GM23338 (cell line): ENCODE measurements around the gene TTC28. TPM values are rescaled to one million over a fixed set of nuclear protein-coding genes. Genes with fewer than 3 reads are reported as not detected.

Experiments used
- ATAC-seq: fragments of 200-7000 bp; cut with Tn5 transposase; 3 replicates; pipeline ENCODE4 v1.9.1; 2020
- DNase-seq: peaks from one replicate; pipeline ENCODE4 v3.0.0-alpha.2; 2015; ENCODE audit warnings: low spot score
- H2AFZ ChIP-seq: fragments of 200-600 bp; sonication (generic); 2 replicates; pipeline ENCODE4 v1.8.0; 2016; ENCODE audit warnings: antibody characterized with exemption, mild to moderate bottlenecking, moderate library complexity
- H3F3A ChIP-seq: fragments of 200-600 bp; sonication (generic); replicated peaks from 2 replicates; pipeline ENCODE4 v1.8.0; 2017; ENCODE audit warnings: antibody characterized with exemption, mixed run types, low read depth
- H3K27ac ChIP-seq: fragments of 200-600 bp; sonication (generic); 2 replicates; pipeline ENCODE4 v1.6.1; 2016; ENCODE audit warnings: low read depth
- H3K27me3 ChIP-seq: fragments of 200-600 bp; sonication (generic); 2 replicates; pipeline ENCODE4 v1.8.0; 2016; ENCODE audit warnings: mild to moderate bottlenecking, mixed run types, moderate library complexity; ENCODE audit not compliant: insufficient read depth
- H3K36me3 ChIP-seq: fragments of 200-600 bp; sonication (generic); 2 replicates; pipeline ENCODE4 v1.8.0; 2016; ENCODE audit warnings: mild to moderate bottlenecking; ENCODE audit not compliant: insufficient read depth
- H3K4me1 ChIP-seq: fragments of 200-600 bp; sonication (generic); 2 replicates; pipeline ENCODE4 v1.8.0; 2016; ENCODE audit warnings: mild to moderate bottlenecking, moderate library complexity; ENCODE audit not compliant: insufficient read depth
- H3K4me2 ChIP-seq: fragments of 200-600 bp; sonication (generic); 2 replicates; pipeline ENCODE4 v1.7.1; 2017; ENCODE audit warnings: mixed run types
- H3K4me3 ChIP-seq: fragments of 200-600 bp; sonication (generic); 2 replicates; pipeline ENCODE4 v1.6.1; 2016; ENCODE audit warnings: mixed run types
- H3K79me2 ChIP-seq: fragments of 200-600 bp; sonication (generic); replicated peaks from 2 replicates; pipeline ENCODE4 v1.8.0; 2017; ENCODE audit warnings: mild to moderate bottlenecking; ENCODE audit not compliant: insufficient read depth
- H3K9me2 ChIP-seq: fragments of 200-600 bp; sonication (generic); 2 replicates; pipeline ENCODE4 v1.8.0; 2017; ENCODE audit not compliant: insufficient read depth
- H4K20me1 ChIP-seq: fragments of 200-600 bp; sonication (generic); replicated peaks from 2 replicates; pipeline ENCODE4 v1.8.0; 2017; ENCODE audit warnings: mild to moderate bottlenecking; ENCODE audit not compliant: insufficient read depth
- H3K27ac Mint-ChIP-seq: 2 replicates; pipeline ENCODE4 v1.8.0; 2020; ENCODE audit warnings: inconsistent platforms, mild to moderate bottlenecking, moderate library complexity, mixed read lengths
- H3K27me3 Mint-ChIP-seq: 3 replicates; pipeline ENCODE4 v1.8.0; 2022; ENCODE audit warnings: low read depth, mild to moderate bottlenecking, moderate library complexity, mixed read lengths, inconsistent platforms; ENCODE audit not compliant: insufficient read depth, poor library complexity
- H3K36me3 Mint-ChIP-seq: 3 replicates; pipeline ENCODE4 v1.8.0; 2021; ENCODE audit warnings: low read depth, mild to moderate bottlenecking, inconsistent platforms, moderate library complexity, mixed read lengths
- H3K4me1 Mint-ChIP-seq: 3 replicates; pipeline ENCODE4 v1.8.0; 2020; ENCODE audit warnings: mild to moderate bottlenecking, inconsistent platforms, mixed read lengths
- H3K4me3 Mint-ChIP-seq: 3 replicates; pipeline ENCODE4 v1.8.0; 2021; ENCODE audit warnings: moderate library complexity, mild to moderate bottlenecking, inconsistent platforms, mixed read lengths
- H3K9me3 Mint-ChIP-seq: 3 replicates; pipeline ENCODE4 v1.8.0; 2020; ENCODE audit warnings: moderate library complexity, mild to moderate bottlenecking, inconsistent platforms, mixed read lengths
- CREB1 ChIP-seq: fragments of 250-450 bp; sonication (Bioruptor Pico); IDR thresholded peaks from 2 replicates; pipeline ENCODE4 v1.5.0; 2020; ENCODE audit warnings: low read depth, mild to moderate bottlenecking, moderate library complexity
- CTCF ChIP-seq, 2 experiments: fragments of 200-600 bp in 1 of 2; sonication (generic) in 1 of 2; conservative IDR thresholded peaks; 2 replicates each; pipeline versions ENCODE4 v1.5.1 to v1.6.1; 2016 to 2017; ENCODE audit warnings: antibody characterized with exemption in 2 of 2, low read depth in 2 of 2, mild to moderate bottlenecking in 2 of 2, moderate library complexity in 1 of 2
- ETS1 ChIP-seq: IDR thresholded peaks from 2 replicates; pipeline ENCODE4 v1.6.1; 2016; ENCODE audit warnings: antibody characterized with exemption
- EZH2 ChIP-seq: fragments of 200-600 bp; sonication (generic); IDR thresholded peaks from one replicate; pipeline ENCODE4 v1.8.0; 2017; ENCODE audit warnings: antibody characterized with exemption, mild to moderate bottlenecking, low read depth; ENCODE audit not compliant: unreplicated experiment
- EZH2phosphoT487 ChIP-seq: fragments of 200-600 bp; sonication (generic); IDR thresholded peaks from one replicate; pipeline ENCODE4 v1.8.1; 2018; ENCODE audit warnings: antibody characterized with exemption; ENCODE audit not compliant: unreplicated experiment
- JUNB ChIP-seq: IDR thresholded peaks from one replicate; pipeline ENCODE4 v1.6.1; 2016; ENCODE audit warnings: antibody characterized with exemption; ENCODE audit not compliant: unreplicated experiment
- NANOG ChIP-seq: IDR thresholded peaks from 2 replicates; pipeline ENCODE4 v1.6.1; 2016; ENCODE audit warnings: antibody characterized with exemption, borderline replicate concordance
- POLR2AphosphoS5 ChIP-seq: IDR thresholded peaks from 2 replicates; pipeline ENCODE4 v1.6.1; 2016; ENCODE audit warnings: antibody characterized with exemption, low read depth
- REST ChIP-seq: IDR thresholded peaks from one replicate; pipeline ENCODE4 v1.6.1; 2018; ENCODE audit warnings: antibody characterized with exemption; ENCODE audit not compliant: unreplicated experiment
- STAT1 ChIP-seq: IDR thresholded peaks from one replicate; pipeline ENCODE4 v1.6.1; 2016; ENCODE audit warnings: antibody characterized with exemption; ENCODE audit not compliant: unreplicated experiment
- ZNF114 ChIP-seq: fragments of 250-450 bp; sonication (Bioruptor Pico); IDR thresholded peaks from 2 replicates; pipeline ENCODE4 v1.5.0; 2020; ENCODE audit warnings: mild to moderate bottlenecking, moderate library complexity
- ZNF331 ChIP-seq: fragments of 250-450 bp; sonication (Bioruptor Pico); IDR thresholded peaks from 2 replicates; pipeline ENCODE4 v1.5.0; 2020; ENCODE audit warnings: low read depth, mild to moderate bottlenecking, moderate library complexity
- polyA plus RNA-seq: library from polyadenylated mRNA; unstranded; fragments of >200 nt; fragmentation: Nextera tagmentation; extraction: Ambion mirVana; gene quantifications from 2 replicates; pipeline ENCODE4 v1.2.1, GENCODE V29; 2016
- total RNA-seq: library from RNA; depleted of rRNA; stranded (reverse); fragments of >200 nt; shearing (Covaris generic); gene quantifications from 2 replicates; pipeline ENCODE4 v1.2.3, GENCODE V29; 2014
- TF ChIP-seq, protein P1 (sequence below): fragments of 250-450 bp; sonication (Bioruptor Pico); IDR thresholded peaks from 2 replicates; pipeline ENCODE4 v1.5.0; 2020; ENCODE audit warnings: mild to moderate bottlenecking, moderate library complexity

TTC28 gene
- total and polyA plus RNA-seq, 2 experiments from 2014 or later: 4.5 to 16.1 TPM

DNA sequence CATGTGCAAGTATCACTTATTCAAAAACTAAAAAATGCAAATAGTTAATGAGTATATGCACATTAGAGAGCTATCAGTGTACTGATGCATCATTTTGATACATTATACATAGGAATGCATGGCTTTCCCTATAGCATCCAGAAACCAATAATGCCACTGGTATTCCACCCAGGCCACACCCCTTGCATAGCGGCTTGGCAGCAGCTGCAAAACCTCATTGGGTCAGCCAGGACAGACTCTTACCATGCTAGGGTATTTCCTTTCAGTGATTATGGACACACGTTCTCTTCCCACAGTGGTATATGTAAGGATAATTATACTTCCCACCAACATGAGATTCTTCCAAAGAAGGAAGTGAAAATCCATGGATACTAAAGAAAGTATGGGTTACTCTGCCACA is 614.7 kb downstream of the TTC28 start:
- no peaks in the 10 kb centered on the region for H3K9me2 ChIP-seq
- TF ChIP-seq ZNF331 (CRISPR knock-in tag): no peak
- no peak for TF ChIP-seq JUNB
- no peak for TF ChIP-seq STAT1
- TF ChIP-seq ZNF114: no peak
- TF ChIP-seq, protein P1, sequence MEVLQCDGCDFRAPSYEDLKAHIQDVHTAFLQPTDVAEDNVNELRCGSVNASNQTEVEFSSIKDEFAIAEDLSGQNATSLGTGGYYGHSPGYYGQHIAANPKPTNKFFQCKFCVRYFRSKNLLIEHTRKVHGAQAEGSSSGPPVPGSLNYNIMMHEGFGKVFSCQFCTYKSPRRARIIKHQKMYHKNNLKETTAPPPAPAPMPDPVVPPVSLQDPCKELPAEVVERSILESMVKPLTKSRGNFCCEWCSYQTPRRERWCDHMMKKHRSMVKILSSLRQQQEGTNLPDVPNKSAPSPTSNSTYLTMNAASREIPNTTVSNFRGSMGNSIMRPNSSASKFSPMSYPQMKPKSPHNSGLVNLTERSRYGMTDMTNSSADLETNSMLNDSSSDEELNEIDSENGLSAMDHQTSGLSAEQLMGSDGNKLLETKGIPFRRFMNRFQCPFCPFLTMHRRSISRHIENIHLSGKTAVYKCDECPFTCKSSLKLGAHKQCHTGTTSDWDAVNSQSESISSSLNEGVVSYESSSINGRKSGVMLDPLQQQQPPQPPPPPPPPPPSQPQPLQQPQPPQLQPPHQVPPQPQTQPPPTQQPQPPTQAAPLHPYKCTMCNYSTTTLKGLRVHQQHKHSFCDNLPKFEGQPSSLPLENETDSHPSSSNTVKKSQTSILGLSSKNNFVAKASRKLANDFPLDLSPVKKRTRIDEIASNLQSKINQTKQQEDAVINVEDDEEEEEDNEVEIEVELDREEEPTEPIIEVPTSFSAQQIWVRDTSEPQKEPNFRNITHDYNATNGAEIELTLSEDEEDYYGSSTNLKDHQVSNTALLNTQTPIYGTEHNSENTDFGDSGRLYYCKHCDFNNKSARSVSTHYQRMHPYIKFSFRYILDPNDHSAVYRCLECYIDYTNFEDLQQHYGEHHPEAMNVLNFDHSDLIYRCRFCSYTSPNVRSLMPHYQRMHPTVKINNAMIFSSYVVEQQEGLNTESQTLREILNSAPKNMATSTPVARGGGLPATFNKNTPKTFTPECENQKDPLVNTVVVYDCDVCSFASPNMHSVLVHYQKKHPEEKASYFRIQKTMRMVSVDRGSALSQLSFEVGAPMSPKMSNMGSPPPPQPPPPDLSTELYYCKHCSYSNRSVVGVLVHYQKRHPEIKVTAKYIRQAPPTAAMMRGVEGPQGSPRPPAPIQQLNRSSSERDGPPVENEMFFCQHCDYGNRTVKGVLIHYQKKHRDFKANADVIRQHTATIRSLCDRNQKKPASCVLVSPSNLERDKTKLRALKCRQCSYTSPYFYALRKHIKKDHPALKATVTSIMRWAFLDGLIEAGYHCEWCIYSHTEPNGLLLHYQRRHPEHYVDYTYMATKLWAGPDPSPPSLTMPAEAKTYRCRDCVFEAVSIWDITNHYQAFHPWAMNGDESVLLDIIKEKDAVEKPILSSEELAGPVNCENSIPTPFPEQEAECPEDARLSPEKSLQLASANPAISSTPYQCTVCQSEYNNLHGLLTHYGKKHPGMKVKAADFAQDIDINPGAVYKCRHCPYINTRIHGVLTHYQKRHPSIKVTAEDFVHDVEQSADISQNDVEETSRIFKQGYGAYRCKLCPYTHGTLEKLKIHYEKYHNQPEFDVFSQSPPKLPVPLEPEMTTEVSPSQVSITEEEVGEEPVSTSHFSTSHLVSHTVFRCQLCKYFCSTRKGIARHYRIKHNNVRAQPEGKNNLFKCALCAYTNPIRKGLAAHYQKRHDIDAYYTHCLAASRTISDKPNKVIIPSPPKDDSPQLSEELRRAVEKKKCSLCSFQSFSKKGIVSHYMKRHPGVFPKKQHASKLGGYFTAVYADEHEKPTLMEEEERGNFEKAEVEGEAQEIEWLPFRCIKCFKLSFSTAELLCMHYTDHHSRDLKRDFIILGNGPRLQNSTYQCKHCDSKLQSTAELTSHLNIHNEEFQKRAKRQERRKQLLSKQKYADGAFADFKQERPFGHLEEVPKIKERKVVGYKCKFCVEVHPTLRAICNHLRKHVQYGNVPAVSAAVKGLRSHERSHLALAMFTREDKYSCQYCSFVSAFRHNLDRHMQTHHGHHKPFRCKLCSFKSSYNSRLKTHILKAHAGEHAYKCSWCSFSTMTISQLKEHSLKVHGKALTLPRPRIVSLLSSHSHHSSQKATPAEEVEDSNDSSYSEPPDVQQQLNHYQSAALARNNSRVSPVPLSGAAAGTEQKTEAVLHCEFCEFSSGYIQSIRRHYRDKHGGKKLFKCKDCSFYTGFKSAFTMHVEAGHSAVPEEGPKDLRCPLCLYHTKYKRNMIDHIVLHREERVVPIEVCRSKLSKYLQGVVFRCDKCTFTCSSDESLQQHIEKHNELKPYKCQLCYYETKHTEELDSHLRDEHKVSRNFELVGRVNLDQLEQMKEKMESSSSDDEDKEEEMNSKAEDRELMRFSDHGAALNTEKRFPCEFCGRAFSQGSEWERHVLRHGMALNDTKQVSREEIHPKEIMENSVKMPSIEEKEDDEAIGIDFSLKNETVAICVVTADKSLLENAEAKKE (CRISPR knock-in tag): no peak
- no peak for TF ChIP-seq NANOG
- no peak for TF ChIP-seq ETS1
- no peak for TF ChIP-seq POLR2AphosphoS5
- TF ChIP-seq REST: no peak
- no peak for TF ChIP-seq CTCF (conservative IDR thresholded peaks at IDR 0.05; ENCODE audit: low read depth in 2 of 2)
- TF ChIP-seq EZH2phosphoT487: no peak
- no peak for TF ChIP-seq CREB1 (CRISPR knock-in tag)
- TF ChIP-seq EZH2: no peak
- no peak overlapping the region for H3K4me2 ChIP-seq
- H3K4me1 ChIP-seq: no peaks in the 10 kb centered on the region
- Mint-ChIP-seq H3K27me3 (peaks cover 3% of the 10 kb centered on the region), H3K36me3 (peaks cover 9% of the 10 kb centered on the region; the same call in 2 of the 3 replicates), H3K9me3 (peaks cover 10% of the 10 kb centered on the region; the same call in 1 of the 3 replicates), H3K4me1 (no peaks in the 10 kb centered on the region), H3K4me3 (no peak overlapping the region), H3K27ac (no peak overlapping the region)
- H3K27ac ChIP-seq: no peak overlapping the region
- H3K36me3 ChIP-seq: no peaks in the 10 kb centered on the region
- H3K27me3 ChIP-seq: no peaks in the 10 kb centered on the region
- 0 out of 2 replicates have a peak, but pooled peaks cover 3% of the 10 kb centered on the region for H4K20me1 ChIP-seq
- H3K79me2 ChIP-seq: no peaks in the 10 kb centered on the region
- no peak overlapping the region for H3K4me3 ChIP-seq
- no peak for DNase-seq
- H3F3A ChIP-seq: no peaks in the 10 kb centered on the region
- H2AFZ ChIP-seq: no peak overlapping the region
- no peak; the same call in 2 of the 3 replicates for ATAC-seq
